G401 (cell line): Measurements from ENCODE around the gene PRLH. TPM values are rescaled to one million over a fixed set of nuclear protein-coding genes. Genes with fewer than 3 reads are reported as not detected.

Source experiments
- DNase-seq: peaks from one replicate; pipeline ENCODE4 v3.0.0-alpha.2; 2015; ENCODE audit warnings: low spot score
- in situ Hi-C: cut with HindIII; loops from 2 replicates; pipeline ENCODE4 v1.10.0; 2016; ENCODE audit warnings: low sequenced_read_pairs, mixed read lengths
- total RNA-seq: library from RNA; depleted of rRNA; stranded (reverse); fragments of >200 nt; shearing (Covaris generic); gene quantifications from 2 replicates; pipeline ENCODE4 v1.2.3, GENCODE V29; 2014; rRNA removed

PRLH gene
- total RNA-seq, 1 experiment from 2014 or later = not detected

GRCh38 chr2:237613679-237614078, 47.3 kb downstream of the PRLH start:
- DNase-seq = no peak
- in situ Hi-C loops = no loop called here

- DNase-seq = no peak
- in situ Hi-C loops = no loop called here
These were observed 47.9 kb downstream of the PRLH start for GRCh38 chr2:237614151-237614720.

GRCh38 chr2:237615631-237616249, 49.4 kb downstream of the PRLH start:
- DNase-seq = no peak
- in situ Hi-C loops = no loop called here

GRCh38 chr2:237616373-237616733, 50.0 kb downstream of the PRLH start:
- in situ Hi-C loops = no loop called here
- no peak for DNase-seq

Other genes starting within 250 kb of the PRLH start
- gene COL6A3, start 152.4 kb upstream of the PRLH start, total RNA-seq = 0.17 and 0.25 TPM in 2 replicates
- 0.55 and 1.6 TPM in 2 replicates for gene MLPH, start 79.3 kb upstream of the PRLH start, total RNA-seq
- gene RAB17, start 24.2 kb downstream of the PRLH start, total RNA-seq = not detected in 2 replicates
- 14.3 and 24.6 TPM in 2 replicates for gene LRRFIP1, start 61.0 kb downstream of the PRLH start, total RNA-seq
- 0.10 and 0.25 TPM in 2 replicates for gene RBM44, start 232.2 kb downstream of the PRLH start, total RNA-seq